HepG2 (cell line): ENCODE data around the gene DFFA. TPM values are rescaled to one million over a fixed set of nuclear protein-coding genes. Genes with fewer than 3 reads are reported as not detected.

Source experiments
- ATAC-seq: fragments of 200-7000 bp; cut with Tn5 transposase; 3 replicates; pipeline ENCODE4 v1.9.1; 2020; ENCODE audit warnings: mild to moderate bottlenecking, moderate library complexity
- BruUV-seq: library from RNA; stranded (reverse); fragments of 400-500 nt; replicated peaks from 2 replicates; lab custom pipeline; 2021; lab: Mats Ljungman, UMichigan
- CTCF ChIA-PET: fragments of 300-600 bp; formaldehyde crosslinking; extraction: SDS; loops from one replicate; lab custom pipeline; 2021; ENCODE audit warnings: low total read pairs, inconsistent platforms, low intra/inter-chr PET ratio; lab: Yijun Ruan, JAX
- POLR2A ChIA-PET: fragments of 350-600 bp; sonication (Branson Sonifier 250); formaldehyde crosslinking; loops from one replicate; lab custom pipeline; 2020; ENCODE audit warnings: antibody characterized with exemption, inconsistent platforms; lab: Yijun Ruan, JAX
- DNase-seq: peaks from one replicate; pipeline ENCODE4 v3.0.0-alpha.2; 2015; ENCODE audit warnings: low spot score
- FAIRE-seq: peaks from 3 replicates; lab custom pipeline; 2011; peaks lifted over from hg19 to GRCh38; lab: Jason Lieb, UNC
- H2AFZ ChIP-seq: one replicate; pipeline ENCODE4 v1.6.1; 2011; ENCODE audit warnings: low read length, inconsistent platforms
- H3K27ac ChIP-seq: fragments of 300-600 bp; 3 replicates; pipeline ENCODE4 v1.8.0; 2011; ENCODE audit warnings: mixed run types, mild to moderate bottlenecking, mixed read lengths, low read length, inconsistent platforms; ENCODE audit not compliant: insufficient read depth; ENCODE audit errors: extremely low read length
- H3K27me3 ChIP-seq, 2 experiments: fragments of 200-600 bp in 1 of 2; 2 replicates in 1 of 2; 3 replicates in 1 of 2; pipeline versions ENCODE4 v1.6.0 to v1.8.0; 2011; ENCODE audit warnings: low read length in 2 of 2, mild to moderate bottlenecking in 2 of 2, moderate library complexity in 2 of 2, inconsistent platforms in 1 of 2; ENCODE audit not compliant: insufficient read depth in 2 of 2, control insufficient read depth in 1 of 2
- H3K36me3 ChIP-seq, 2 experiments: fragments of 200-600 bp in 1 of 2; replicated peaks in 1 of 2; 2 replicates in 1 of 2; 3 replicates in 1 of 2; pipeline versions ENCODE4 v1.5.1 to v1.8.0; 2011; ENCODE audit warnings: low read length in 2 of 2, inconsistent platforms in 1 of 2; ENCODE audit not compliant: insufficient read depth in 2 of 2, control insufficient read depth in 1 of 2
- H3K4me1 ChIP-seq: 2 replicates; pipeline ENCODE4 v1.5.1; 2012; ENCODE audit warnings: low read length, inconsistent platforms; ENCODE audit not compliant: insufficient read depth
- H3K4me2 ChIP-seq: 2 replicates; pipeline ENCODE4 v1.6.0; 2011; ENCODE audit warnings: low read depth, low read length, inconsistent platforms
- H3K4me3 ChIP-seq, 3 experiments: fragments of 200-600 bp in 1 of 3; sonication (generic), shearing (Covaris generic) in 1 of 3; replicated peaks in 1 of 3; 2 replicates each; pipeline ENCODE4 v1.5.1; 2011 to 2016; ENCODE audit warnings: low read length in 3 of 3, inconsistent platforms in 2 of 3, low read depth in 2 of 3, mild to moderate bottlenecking in 2 of 3, control low read depth in 1 of 3, mixed read lengths in 1 of 3; ENCODE audit not compliant: insufficient read depth in 1 of 3
- H3K79me2 ChIP-seq: one replicate; pipeline ENCODE4 v1.6.1; 2011; ENCODE audit warnings: low read length, inconsistent platforms; ENCODE audit not compliant: insufficient read depth
- H3K9ac ChIP-seq: 2 replicates; pipeline ENCODE4 v1.6.0; 2011; ENCODE audit warnings: mild to moderate bottlenecking, low read depth, low read length, inconsistent platforms; ENCODE audit not compliant: insufficient read depth
- H3K9me3 ChIP-seq: 2 replicates; pipeline ENCODE4 v1.5.1; 2012; ENCODE audit warnings: mild to moderate bottlenecking, low read length
- H4K20me1 ChIP-seq: 2 replicates; pipeline ENCODE4 v1.6.0; 2011; ENCODE audit warnings: inconsistent platforms, mild to moderate bottlenecking, low read length, moderate library complexity; ENCODE audit not compliant: insufficient read depth
- BHLHE40 ChIP-seq: IDR thresholded peaks from 2 replicates; pipeline ENCODE4 v1.6.1; 2011; ENCODE audit warnings: low read length, improper control_type of control experiment
- EP300 ChIP-seq, 3 experiments: sonication (generic) in 1 of 3; formaldehyde crosslinking in 1 of 3; IDR thresholded peaks; 2 replicates each; pipeline versions ENCODE4 v1.5.1 to v1.6.1; 2011 to 2020; ENCODE audit warnings: low read depth in 2 of 3, low read length in 2 of 3, borderline replicate concordance in 1 of 3, improper control_type of control experiment in 1 of 3, mild to moderate bottlenecking in 1 of 3, missing genetic modification reagents in 1 of 3, moderate library complexity in 1 of 3
- HNF4G ChIP-seq, 2 experiments: sonication (generic) in 1 of 2; formaldehyde crosslinking in 1 of 2; IDR thresholded peaks; 2 replicates each; pipeline versions ENCODE4 v1.4.0 to v1.6.1; 2011 to 2020; ENCODE audit warnings: borderline replicate concordance in 2 of 2, low read depth in 2 of 2, mild to moderate bottlenecking in 2 of 2, low read length in 1 of 2, missing genetic modification reagents in 1 of 2, moderate library complexity in 1 of 2
- HOXA9 ChIP-seq: sonication (generic); formaldehyde crosslinking; IDR thresholded peaks from 2 replicates; pipeline ENCODE4 v1.8.1; 2022; ENCODE audit warnings: missing genetic modification reagents, mild to moderate bottlenecking, moderate library complexity, borderline replicate concordance
- RBM22 ChIP-seq: fragments of 200-400 bp; formaldehyde crosslinking; optimal IDR thresholded peaks from 2 replicates; pipeline ENCODE3; 2017; ENCODE audit warnings: mild to moderate bottlenecking, low read length, moderate library complexity
- ZFP36L1 ChIP-seq: sonication (generic); formaldehyde crosslinking; IDR thresholded peaks from 2 replicates; pipeline ENCODE4 v1.8.0; 2022; ENCODE audit warnings: mild to moderate bottlenecking, missing genetic modification reagents, moderate library complexity
- ZFP41 ChIP-seq: sonication (generic); formaldehyde crosslinking; IDR thresholded peaks from 2 replicates; pipeline ENCODE4 v1.4.0; 2020; ENCODE audit warnings: mild to moderate bottlenecking, missing genetic modification reagents, borderline replicate concordance
- ZKSCAN1 ChIP-seq: fragments of 150-350 bp; IDR thresholded peaks from 2 replicates; pipeline ENCODE4 v1.6.1; 2014; ENCODE audit warnings: low read length
- ZNF121 ChIP-seq: sonication (generic); formaldehyde crosslinking; IDR thresholded peaks from 2 replicates; pipeline ENCODE4 v1.5.0; 2020; ENCODE audit warnings: mild to moderate bottlenecking, missing genetic modification reagents
- whole genome bisulfite sequencing: methylation state at CpG from one replicate; pipeline ENCODE4 v1.1.6; 2017; ENCODE audit warnings: low lambda C conversion rate; 5-methylcytosine and 5-hydroxymethylcytosine counted together
- in situ Hi-C: cut with HindIII; loops from 2 replicates; pipeline ENCODE4 v1.10.0; 2017; ENCODE audit warnings: low pct_unique_long_range_greater_than_20kb; ENCODE audit not compliant: extremely low pct_ligation_motif_present
- intact Hi-C: fragments of 100-400 bp; cut with micrococcal nuclease; formaldehyde crosslinking; loops from one replicate; pipeline ENCODE4 v1.10.0; 2022; ENCODE audit not compliant: unreplicated experiment
- polyA plus RNA-seq, 8 experiments: library from polyadenylated mRNA; depleted of rRNA in 3 of 8; stranded (reverse) in 7 of 8; unstranded in 1 of 8; fragments of >200 nt; fragmentation: Illumina TruSeq in 4 of 8; extraction: Trizol in 4 of 8; gene quantifications; 2 replicates each; pipeline versions ENCODE4 v1.2.1 to v1.2.3, GENCODE V29; 2011 to 2016; ENCODE audit warnings: low read depth in 4 of 8, missing spikeins in 1 of 8, mixed read lengths in 1 of 8; ENCODE audit not compliant: insufficient read depth in 1 of 8
- total RNA-seq, 5 experiments: library from RNA; depleted of rRNA; stranded (reverse); fragments of >200 nt; fragmentation: Illumina TruSeq; extraction: Trizol; gene quantifications; 2 replicates each; pipeline ENCODE4 v1.2.3, GENCODE V29; 2016; ENCODE audit warnings: low read depth in 1 of 5
- TF ChIP-seq, protein P1 (sequence below), 2 experiments: fragments of 450-650 bp in 1 of 2; sonication (generic) in 1 of 2; formaldehyde crosslinking in 1 of 2; IDR thresholded peaks; 2 replicates each; pipeline versions ENCODE4 v1.6.1 to v1.8.0; 2016 to 2022; ENCODE audit warnings: antibody characterized with exemption in 1 of 2, mild to moderate bottlenecking in 1 of 2, missing genetic modification reagents in 1 of 2

The DFFA gene
- total and polyA plus RNA-seq, 2 of the 13 experiments (the other 11 are each of a cell fraction or from before 2014, with no cell fraction given), result 16.5 to 33.9 TPM

DNA sequence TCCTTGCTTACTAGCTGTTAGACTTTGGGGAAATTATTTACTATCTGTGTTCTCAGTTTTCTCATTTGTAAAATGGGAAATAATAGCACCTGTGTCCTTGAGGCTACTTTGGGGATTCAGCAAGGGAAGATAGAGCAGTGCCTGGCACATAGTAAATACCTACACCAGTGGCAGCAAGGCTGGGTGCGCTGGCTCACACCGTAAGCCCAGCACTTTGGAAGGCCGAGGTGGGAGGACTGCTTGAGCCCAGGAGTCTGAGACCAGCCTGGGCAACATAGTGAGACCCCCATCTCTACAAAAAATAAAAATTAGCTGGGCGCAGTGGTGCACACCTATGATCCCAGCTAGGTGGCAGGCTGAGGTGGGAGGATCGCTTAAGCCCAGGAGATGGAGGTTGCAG, 50.7 kb downstream of the DFFA start:
- no TSS peak for BruUV-seq
- Histone ChIP-seq H3K4me2 (no peak overlapping the region), H2AFZ (no peak overlapping the region), H4K20me1 (no peaks in the 10 kb centered on the region), H3K27me3 (no peaks in the 10 kb centered on the region), H3K27ac (no peak overlapping the region), H3K4me1 (peaks cover 10% of the 10 kb centered on the region), H3K9ac (no peak overlapping the region), H3K9me3 (no peaks in the 10 kb centered on the region), H3K79me2 (no peaks in the 10 kb centered on the region), H3K36me3 (peaks cover 8 to 36% of the 10 kb centered on the region in 2 experiments; a peak in 4 of 5 replicates), H3K4me3 (no peak overlapping the region)
- TF ChIP-seq ZFP41, result no peak
- TF ChIP-seq HOXA9 (CRISPR knock-in tag), result no peak
- peak; percentile 59 for TF ChIP-seq RBM22
- peak; percentile 44 for TF ChIP-seq ZNF121 (CRISPR knock-in tag)
- TF ChIP-seq ZFP36L1 (CRISPR knock-in tag), result no peak
- no peak for TF ChIP-seq ZKSCAN1
- no peak for TF ChIP-seq HNF4G (IDR thresholded peaks at IDR 0.05; ENCODE audit: borderline replicate concordance, low read depth, low read length)
- no peak for TF ChIP-seq HNF4G (CRISPR knock-in tag; IDR thresholded peaks at IDR 0.05; ENCODE audit: borderline replicate concordance, low read depth)
- no peak for TF ChIP-seq BHLHE40
- TF ChIP-seq, protein P1, sequence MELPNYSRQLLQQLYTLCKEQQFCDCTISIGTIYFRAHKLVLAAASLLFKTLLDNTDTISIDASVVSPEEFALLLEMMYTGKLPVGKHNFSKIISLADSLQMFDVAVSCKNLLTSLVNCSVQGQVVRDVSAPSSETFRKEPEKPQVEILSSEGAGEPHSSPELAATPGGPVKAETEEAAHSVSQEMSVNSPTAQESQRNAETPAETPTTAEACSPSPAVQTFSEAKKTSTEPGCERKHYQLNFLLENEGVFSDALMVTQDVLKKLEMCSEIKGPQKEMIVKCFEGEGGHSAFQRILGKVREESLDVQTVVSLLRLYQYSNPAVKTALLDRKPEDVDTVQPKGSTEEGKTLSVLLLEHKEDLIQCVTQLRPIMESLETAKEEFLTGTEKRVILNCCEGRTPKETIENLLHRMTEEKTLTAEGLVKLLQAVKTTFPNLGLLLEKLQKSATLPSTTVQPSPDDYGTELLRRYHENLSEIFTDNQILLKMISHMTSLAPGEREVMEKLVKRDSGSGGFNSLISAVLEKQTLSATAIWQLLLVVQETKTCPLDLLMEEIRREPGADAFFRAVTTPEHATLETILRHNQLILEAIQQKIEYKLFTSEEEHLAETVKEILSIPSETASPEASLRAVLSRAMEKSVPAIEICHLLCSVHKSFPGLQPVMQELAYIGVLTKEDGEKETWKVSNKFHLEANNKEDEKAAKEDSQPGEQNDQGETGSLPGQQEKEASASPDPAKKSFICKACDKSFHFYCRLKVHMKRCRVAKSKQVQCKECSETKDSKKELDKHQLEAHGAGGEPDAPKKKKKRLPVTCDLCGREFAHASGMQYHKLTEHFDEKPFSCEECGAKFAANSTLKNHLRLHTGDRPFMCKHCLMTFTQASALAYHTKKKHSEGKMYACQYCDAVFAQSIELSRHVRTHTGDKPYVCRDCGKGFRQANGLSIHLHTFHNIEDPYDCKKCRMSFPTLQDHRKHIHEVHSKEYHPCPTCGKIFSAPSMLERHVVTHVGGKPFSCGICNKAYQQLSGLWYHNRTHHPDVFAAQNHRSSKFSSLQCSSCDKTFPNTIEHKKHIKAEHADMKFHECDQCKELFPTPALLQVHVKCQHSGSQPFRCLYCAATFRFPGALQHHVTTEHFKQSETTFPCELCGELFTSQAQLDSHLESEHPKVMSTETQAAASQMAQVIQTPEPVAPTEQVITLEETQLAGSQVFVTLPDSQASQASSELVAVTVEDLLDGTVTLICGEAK (IDR thresholded peaks at IDR 0.05), result no peak
- TF ChIP-seq, protein P1 (CRISPR knock-in tag; IDR thresholded peaks at IDR 0.05), result no peak
- no peak for TF ChIP-seq EP300 (IDR thresholded peaks at IDR 0.05; ENCODE audit: low read depth in 2 of 2, low read length in 2 of 2)
- TF ChIP-seq EP300 (CRISPR knock-in tag; IDR thresholded peaks at IDR 0.05; ENCODE audit: borderline replicate concordance), result no peak
- ATAC-seq (no peak; the same call in 2 of the 3 replicates), FAIRE-seq (no peak), DNase-seq (no peak)
- ChIA-PET CTCF (no interaction called here), POLR2A (no interaction called here)
- in situ Hi-C loops (no loop called here), intact Hi-C loops (no loop called here)
- 95% methylated on average over 5 of the region's 5 CpGs for WGBS
